ENCODE measurements around the gene USB1.

Gene USB1

DNA sequence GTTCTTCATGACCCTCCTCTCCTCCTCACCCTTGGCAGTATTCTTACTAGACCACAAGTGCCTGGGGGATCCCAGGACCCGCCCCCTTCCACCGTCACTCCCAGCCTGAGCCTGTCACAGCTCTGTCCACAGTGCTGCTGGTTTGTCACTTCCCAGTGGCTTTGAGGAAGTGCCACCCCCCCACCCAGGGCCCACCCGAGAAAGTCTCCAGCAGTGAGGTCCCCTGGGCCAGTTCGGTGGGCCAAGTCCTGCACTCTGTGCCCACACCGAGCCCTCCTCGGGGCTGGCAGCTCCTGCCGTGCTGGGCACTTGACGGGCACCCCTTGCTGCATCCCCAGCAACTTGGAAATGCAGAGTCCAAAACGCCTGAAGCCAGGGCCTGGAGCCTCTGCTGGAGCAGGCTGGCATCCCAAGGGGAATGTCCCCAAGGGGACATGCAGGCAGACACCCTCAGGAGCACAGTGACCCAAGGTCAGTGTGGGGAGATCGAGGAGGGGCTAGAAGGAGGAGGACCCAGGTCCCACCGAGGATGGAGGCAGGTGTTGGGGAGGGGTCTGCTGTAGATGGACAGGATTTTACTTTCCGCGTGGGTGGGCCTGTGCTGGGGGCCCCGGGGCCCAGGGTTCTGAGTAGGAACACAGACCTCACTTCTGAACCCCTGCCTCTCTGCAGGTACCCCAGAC lies 39.9 kb downstream of the USB1 start:
- H3K9ac ChIP-seq (ENCODE audit: low read length), result no peak overlapping the region

GRCh38 chr16:58041628-58041955 lies 40.4 kb downstream of the USB1 start:
- H3K36me3 ChIP-seq (ENCODE audit: control insufficient read depth, low read depth, low read length), result peaks cover 20% of the 10 kb centered on the region
- H3K4me3 ChIP-seq (ENCODE audit: low read length), result no peak overlapping the region
- no peaks in the 10 kb centered on the region for H3K9me3 ChIP-seq (ENCODE audit: control insufficient read depth, low read depth, low read length)
- no peaks in the 10 kb centered on the region for H3K4me1 ChIP-seq (ENCODE audit: control insufficient read depth, low read depth, low read length)
- H3K9ac ChIP-seq (ENCODE audit: low read length), result no peak overlapping the region
- no peak overlapping the region for H3K27ac ChIP-seq (ENCODE audit: low read length)
- no peaks in the 10 kb centered on the region for H3K27me3 ChIP-seq (ENCODE audit: control insufficient read depth, insufficient read depth, low read length)

More for the DNA sequence above, 39.9 kb downstream of the USB1 start:
- Histone ChIP-seq H3K27me3 (ENCODE audit: control insufficient read depth, insufficient read depth, low read length) (no peaks in the 10 kb centered on the region), H3K36me3 (ENCODE audit: control insufficient read depth, low read depth, low read length) (peaks cover 20% of the 10 kb centered on the region), H3K4me3 (ENCODE audit: low read length) (no peak overlapping the region), H3K4me1 (ENCODE audit: control insufficient read depth, low read depth, low read length) (no peaks in the 10 kb centered on the region), H3K9me3 (ENCODE audit: control insufficient read depth, low read depth, low read length) (no peaks in the 10 kb centered on the region), H3K27ac (ENCODE audit: low read length) (no peak overlapping the region)

DNA sequence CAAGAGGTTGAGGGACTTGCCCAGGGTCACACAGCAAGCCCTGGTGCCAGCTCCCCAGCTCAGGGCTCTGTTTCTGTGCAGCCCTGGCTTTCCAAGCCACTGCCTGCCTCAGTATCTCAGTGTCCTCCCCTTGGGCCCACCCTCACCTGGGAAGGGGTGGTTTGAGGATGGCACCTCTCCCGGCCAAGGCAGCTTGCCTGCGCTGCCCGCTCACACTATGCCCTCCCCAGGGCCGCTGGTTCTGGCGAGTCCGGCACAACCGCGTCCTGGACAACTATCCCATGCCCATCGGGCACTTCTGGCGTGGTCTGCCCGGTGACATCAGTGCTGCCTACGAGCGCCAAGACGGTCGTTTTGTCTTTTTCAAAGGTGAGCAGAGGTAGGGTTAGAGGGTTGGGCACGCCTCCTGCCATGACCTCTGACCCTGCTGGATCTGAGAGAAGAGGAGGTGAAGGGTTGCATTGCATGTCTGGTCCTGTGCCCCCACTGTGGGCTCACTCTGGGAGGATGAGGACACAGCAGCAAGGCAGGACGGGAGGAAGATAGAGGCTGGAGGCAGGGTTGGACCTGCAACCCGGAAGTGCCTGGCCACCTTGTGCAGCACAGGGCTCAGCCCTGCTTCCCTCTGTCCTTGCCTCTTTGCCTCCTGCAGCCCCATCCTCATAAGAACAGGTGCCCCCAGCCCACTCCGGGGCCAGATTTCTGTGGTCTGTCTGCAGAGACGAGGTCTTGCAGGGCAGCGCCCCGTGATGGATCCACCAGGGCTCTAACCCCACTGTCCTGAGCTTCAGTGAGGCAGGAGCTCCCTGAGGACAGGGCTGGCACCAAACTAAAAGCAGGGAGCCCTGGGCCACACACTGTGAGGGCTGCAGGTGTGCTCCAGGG lies 41.0 kb downstream of the USB1 start:
- no peaks in the 10 kb centered on the region for H3K27me3 ChIP-seq (ENCODE audit: control insufficient read depth, insufficient read depth, low read length)
- H3K4me3 ChIP-seq (ENCODE audit: low read length), result no peak overlapping the region
- peaks cover 20% of the 10 kb centered on the region for H3K36me3 ChIP-seq (ENCODE audit: control insufficient read depth, low read depth, low read length)
- no peaks in the 10 kb centered on the region for H3K9me3 ChIP-seq (ENCODE audit: control insufficient read depth, low read depth, low read length)
- H3K9ac ChIP-seq (ENCODE audit: low read length), result no peak overlapping the region
- no peak overlapping the region for H3K27ac ChIP-seq (ENCODE audit: low read length)
- peaks cover 3% of the 10 kb centered on the region for H3K4me1 ChIP-seq (ENCODE audit: control insufficient read depth, low read depth, low read length)

DNA sequence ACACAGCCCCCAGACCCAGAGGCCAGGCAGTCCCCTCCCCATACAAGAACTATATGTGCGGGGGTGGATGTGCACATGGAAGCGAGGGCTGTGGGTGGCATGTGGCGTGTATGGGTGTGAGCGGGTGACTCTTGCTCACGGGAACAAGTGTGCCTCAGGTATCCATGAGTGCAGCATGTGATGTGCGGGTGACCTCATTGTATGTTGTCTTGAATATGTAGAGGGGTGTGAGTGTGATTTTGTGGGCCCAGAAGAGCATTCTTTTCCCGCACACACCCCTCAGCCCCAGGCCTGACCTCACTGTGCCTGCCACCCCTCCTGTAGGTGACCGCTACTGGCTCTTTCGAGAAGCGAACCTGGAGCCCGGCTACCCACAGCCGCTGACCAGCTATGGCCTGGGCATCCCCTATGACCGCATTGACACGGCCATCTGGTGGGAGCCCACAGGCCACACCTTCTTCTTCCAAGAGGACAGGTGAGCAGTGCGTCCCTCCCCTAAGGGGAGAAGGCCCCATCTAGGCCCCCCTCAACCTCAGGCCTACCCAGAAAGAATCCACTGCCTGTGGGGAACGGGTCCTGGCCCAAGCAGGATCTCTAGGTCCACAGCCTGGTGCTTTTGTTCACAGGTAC lies 41.8 kb downstream of the USB1 start:
- no peak overlapping the region for H3K4me3 ChIP-seq (ENCODE audit: low read length)
- no peaks in the 10 kb centered on the region for H3K9me3 ChIP-seq (ENCODE audit: control insufficient read depth, low read depth, low read length)
- peaks cover 20% of the 10 kb centered on the region for H3K36me3 ChIP-seq (ENCODE audit: control insufficient read depth, low read depth, low read length)
- H3K27ac ChIP-seq (ENCODE audit: low read length), result no peak overlapping the region
- H3K4me1 ChIP-seq (ENCODE audit: control insufficient read depth, low read depth, low read length), result peaks cover 5% of the 10 kb centered on the region
- no peak overlapping the region for H3K9ac ChIP-seq (ENCODE audit: low read length)
- no peaks in the 10 kb centered on the region for H3K27me3 ChIP-seq (ENCODE audit: control insufficient read depth, insufficient read depth, low read length)

DNA sequence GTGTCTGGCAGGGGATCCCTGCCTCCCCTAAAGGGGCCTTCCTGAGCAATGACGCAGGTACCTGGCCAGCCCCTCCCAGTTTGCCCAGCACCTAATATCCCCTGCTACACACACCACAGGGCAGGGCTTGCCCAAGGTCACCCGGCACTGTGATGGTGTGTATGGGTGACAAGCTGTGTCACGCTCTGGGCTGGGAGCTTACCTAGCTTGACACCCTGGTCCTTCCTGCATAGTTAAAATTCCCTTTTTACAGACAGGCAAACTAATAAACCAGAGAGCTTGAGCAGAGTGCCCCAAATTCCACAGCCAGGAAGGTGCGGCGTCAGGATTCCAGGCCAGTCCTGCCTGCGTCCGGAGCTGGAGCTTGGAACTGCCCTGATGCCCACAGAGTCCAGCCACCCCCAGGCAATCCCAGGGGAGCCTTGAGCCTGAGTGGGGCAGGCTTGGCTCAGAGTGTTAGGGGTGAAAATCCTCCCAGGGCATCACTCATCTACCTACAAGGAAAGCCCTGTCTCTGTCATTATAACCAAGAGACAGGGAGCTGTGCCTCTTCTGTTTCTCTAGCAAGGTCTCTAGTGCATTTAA lies 42.5 kb downstream of the USB1 start:
- Histone ChIP-seq H3K27me3 (ENCODE audit: control insufficient read depth, insufficient read depth, low read length) (no peaks in the 10 kb centered on the region), H3K4me1 (ENCODE audit: control insufficient read depth, low read depth, low read length) (peaks cover 5% of the 10 kb centered on the region), H3K27ac (ENCODE audit: low read length) (no peak overlapping the region), H3K4me3 (ENCODE audit: low read length) (no peak overlapping the region), H3K9me3 (ENCODE audit: control insufficient read depth, low read depth, low read length) (no peaks in the 10 kb centered on the region), H3K36me3 (ENCODE audit: control insufficient read depth, low read depth, low read length) (peaks cover 20% of the 10 kb centered on the region), H3K9ac (ENCODE audit: low read length) (no peak overlapping the region)

- peaks cover 20% of the 10 kb centered on the region for H3K36me3 ChIP-seq (ENCODE audit: control insufficient read depth, low read depth, low read length)
Measured at GRCh38 chr16:58044266-58045019, 43.2 kb downstream of the USB1 start.

GRCh38 chr16:58045096-58045495 lies 43.9 kb downstream of the USB1 start:
- H3K9me3 ChIP-seq (ENCODE audit: control insufficient read depth, low read depth, low read length), result no peaks in the 10 kb centered on the region
- no peak overlapping the region for H3K4me3 ChIP-seq (ENCODE audit: low read length)
- H3K27ac ChIP-seq (ENCODE audit: low read length), result no peak overlapping the region
- peaks cover 5% of the 10 kb centered on the region for H3K4me1 ChIP-seq (ENCODE audit: control insufficient read depth, low read depth, low read length)
- peaks cover 19% of the 10 kb centered on the region for H3K36me3 ChIP-seq (ENCODE audit: control insufficient read depth, low read depth, low read length)
- no peaks in the 10 kb centered on the region for H3K27me3 ChIP-seq (ENCODE audit: control insufficient read depth, insufficient read depth, low read length)
- H3K9ac ChIP-seq (ENCODE audit: low read length), result no peak overlapping the region

More at GRCh38 chr16:58044266-58045019, 43.2 kb downstream of the USB1 start:
- Histone ChIP-seq H3K4me1 (ENCODE audit: control insufficient read depth, low read depth, low read length) (peaks cover 5% of the 10 kb centered on the region), H3K27ac (ENCODE audit: low read length) (no peak overlapping the region), H3K27me3 (ENCODE audit: control insufficient read depth, insufficient read depth, low read length) (no peaks in the 10 kb centered on the region), H3K4me3 (ENCODE audit: low read length) (no peak overlapping the region), H3K9ac (ENCODE audit: low read length) (no peak overlapping the region), H3K9me3 (ENCODE audit: control insufficient read depth, low read depth, low read length) (no peaks in the 10 kb centered on the region)

- no peak overlapping the region for H3K9ac ChIP-seq (ENCODE audit: low read length)
- peaks cover 15% of the 10 kb centered on the region for H3K36me3 ChIP-seq (ENCODE audit: control insufficient read depth, low read depth, low read length)
- no peak overlapping the region for H3K4me3 ChIP-seq (ENCODE audit: low read length)
- no peaks in the 10 kb centered on the region for H3K9me3 ChIP-seq (ENCODE audit: control insufficient read depth, low read depth, low read length)
- H3K27ac ChIP-seq (ENCODE audit: low read length), result no peak overlapping the region
- H3K4me1 ChIP-seq (ENCODE audit: control insufficient read depth, low read depth, low read length), result peaks cover 5% of the 10 kb centered on the region
- H3K27me3 ChIP-seq (ENCODE audit: control insufficient read depth, insufficient read depth, low read length), result no peaks in the 10 kb centered on the region
Measured at GRCh38 chr16:58046054-58046881, 45.1 kb downstream of the USB1 start.

- Histone ChIP-seq H3K27me3 (ENCODE audit: control insufficient read depth, insufficient read depth, low read length) (no peaks in the 10 kb centered on the region), H3K4me1 (ENCODE audit: control insufficient read depth, low read depth, low read length) (peaks cover 5% of the 10 kb centered on the region), H3K36me3 (ENCODE audit: control insufficient read depth, low read depth, low read length) (peaks cover 15% of the 10 kb centered on the region), H3K27ac (ENCODE audit: low read length) (no peak overlapping the region), H3K4me3 (ENCODE audit: low read length) (no peak overlapping the region), H3K9me3 (ENCODE audit: control insufficient read depth, low read depth, low read length) (no peaks in the 10 kb centered on the region), H3K9ac (ENCODE audit: low read length) (no peak overlapping the region)
Measured at GRCh38 chr16:58046936-58047335, 45.7 kb downstream of the USB1 start.

GRCh38 chr16:58047557-58048348 lies 46.5 kb downstream of the USB1 start:
- Histone ChIP-seq H3K27ac (ENCODE audit: low read length) (no peak overlapping the region), H3K27me3 (ENCODE audit: control insufficient read depth, insufficient read depth, low read length) (no peaks in the 10 kb centered on the region), H3K9ac (ENCODE audit: low read length) (no peak overlapping the region)

More at GRCh38 chr16:58047557-58048348, 46.5 kb downstream of the USB1 start:
- Histone ChIP-seq H3K9me3 (ENCODE audit: control insufficient read depth, low read depth, low read length) (no peaks in the 10 kb centered on the region), H3K36me3 (ENCODE audit: control insufficient read depth, low read depth, low read length) (peaks cover 10% of the 10 kb centered on the region), H3K4me1 (ENCODE audit: control insufficient read depth, low read depth, low read length) (peaks cover 5% of the 10 kb centered on the region), H3K4me3 (ENCODE audit: low read length) (no peak overlapping the region)
